ENCODE measurements around the gene CUZD1.

Gene CUZD1

DNA sequence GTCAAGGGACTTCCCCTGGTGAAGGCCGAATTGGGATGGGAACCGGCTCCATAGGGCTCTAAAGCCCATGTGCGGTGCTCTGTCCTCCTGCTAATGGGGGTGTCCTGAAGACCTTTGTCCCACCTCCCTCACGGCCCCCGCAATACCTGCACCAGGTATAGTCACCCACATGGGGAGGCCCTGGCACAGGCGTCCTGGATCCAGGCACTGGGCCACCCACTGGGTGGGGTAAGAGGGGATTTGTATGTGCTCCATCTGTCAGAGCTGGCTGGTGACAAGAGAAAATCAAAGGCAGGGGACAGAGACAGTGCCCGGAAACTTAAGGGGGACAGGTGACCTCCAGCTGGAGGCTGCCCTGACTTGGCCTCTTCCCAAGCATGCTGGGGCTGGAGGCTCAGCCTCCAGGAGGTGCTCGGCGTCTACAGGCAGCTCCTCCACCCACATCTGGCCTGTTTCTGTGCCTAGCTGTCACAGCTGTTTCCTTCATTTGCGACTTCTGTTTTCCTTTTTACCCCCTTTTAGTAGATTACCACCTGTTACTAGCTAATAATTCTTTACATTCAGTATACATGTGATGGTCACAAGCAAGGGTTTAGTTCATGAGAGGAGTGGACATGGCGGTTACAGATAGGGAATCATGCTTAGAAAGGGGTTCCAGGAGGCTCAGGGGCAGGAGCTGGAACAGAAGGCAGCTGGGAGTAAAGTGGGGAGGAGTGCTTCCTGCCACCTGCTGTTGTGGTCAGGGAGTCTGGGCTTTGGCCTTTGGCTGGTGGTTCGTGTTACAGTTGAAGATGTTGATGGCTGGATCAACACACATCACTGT, 2.3 kb upstream of the CUZD1 start:
- H3K4me3 ChIP-seq (replicated peaks; ENCODE audit: low read depth, low read length) = no peak overlapping the region
- no peak for DNase-seq (ENCODE audit: low read depth)
- TF ChIP-seq, protein P1, sequence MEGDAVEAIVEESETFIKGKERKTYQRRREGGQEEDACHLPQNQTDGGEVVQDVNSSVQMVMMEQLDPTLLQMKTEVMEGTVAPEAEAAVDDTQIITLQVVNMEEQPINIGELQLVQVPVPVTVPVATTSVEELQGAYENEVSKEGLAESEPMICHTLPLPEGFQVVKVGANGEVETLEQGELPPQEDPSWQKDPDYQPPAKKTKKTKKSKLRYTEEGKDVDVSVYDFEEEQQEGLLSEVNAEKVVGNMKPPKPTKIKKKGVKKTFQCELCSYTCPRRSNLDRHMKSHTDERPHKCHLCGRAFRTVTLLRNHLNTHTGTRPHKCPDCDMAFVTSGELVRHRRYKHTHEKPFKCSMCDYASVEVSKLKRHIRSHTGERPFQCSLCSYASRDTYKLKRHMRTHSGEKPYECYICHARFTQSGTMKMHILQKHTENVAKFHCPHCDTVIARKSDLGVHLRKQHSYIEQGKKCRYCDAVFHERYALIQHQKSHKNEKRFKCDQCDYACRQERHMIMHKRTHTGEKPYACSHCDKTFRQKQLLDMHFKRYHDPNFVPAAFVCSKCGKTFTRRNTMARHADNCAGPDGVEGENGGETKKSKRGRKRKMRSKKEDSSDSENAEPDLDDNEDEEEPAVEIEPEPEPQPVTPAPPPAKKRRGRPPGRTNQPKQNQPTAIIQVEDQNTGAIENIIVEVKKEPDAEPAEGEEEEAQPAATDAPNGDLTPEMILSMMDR (IDR thresholded peaks at IDR 0.05; ENCODE audit: low read length, missing control alignments) = no peak

DNA sequence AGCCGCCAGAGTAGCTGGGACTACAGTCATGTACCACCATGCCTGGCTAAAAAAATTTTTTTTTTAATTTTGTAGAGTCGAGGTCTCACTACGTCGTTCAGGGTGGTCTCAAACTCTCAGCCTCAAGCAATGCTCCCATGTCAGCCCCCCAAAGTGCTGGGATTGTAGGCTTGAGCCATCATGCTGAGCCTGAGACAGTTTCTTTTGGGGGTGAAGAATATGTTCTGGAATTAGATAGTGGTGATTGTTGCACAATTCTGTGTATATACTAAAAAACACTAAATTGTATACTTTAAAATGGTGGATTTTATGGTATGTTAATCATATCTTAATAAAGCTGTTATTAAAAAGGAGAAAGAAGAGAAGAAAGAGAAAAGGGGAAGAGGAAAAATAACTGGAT, 1.5 kb downstream of the CUZD1 start:
- TF ChIP-seq, protein P1 (IDR thresholded peaks at IDR 0.05; ENCODE audit: low read length, missing control alignments) = no peak
- no peak for DNase-seq (ENCODE audit: low read depth)
- H3K4me3 ChIP-seq (replicated peaks; ENCODE audit: low read depth, low read length) = no peak overlapping the region

DNA sequence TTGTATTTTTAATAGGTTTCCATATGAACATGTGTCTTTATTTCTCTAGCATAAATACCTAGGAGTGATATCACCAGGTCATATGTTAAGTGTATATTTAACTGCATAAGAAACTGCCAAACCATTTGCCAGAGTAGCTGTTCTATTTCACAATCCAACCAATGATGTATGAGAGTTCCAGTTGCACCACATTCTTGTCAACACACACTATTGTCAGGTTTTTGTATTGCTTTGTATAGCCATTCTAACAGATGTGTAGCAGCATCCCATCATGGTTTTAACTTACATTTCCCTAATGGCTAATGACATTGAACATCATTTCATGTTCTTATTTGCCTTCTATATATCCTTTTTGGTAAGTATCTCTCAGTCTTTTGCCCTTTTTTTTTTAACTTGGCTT, 4.1 kb downstream of the CUZD1 start:
- TF ChIP-seq, protein P1 (IDR thresholded peaks at IDR 0.05; ENCODE audit: low read length, missing control alignments) = no peak
- no peak overlapping the region for H3K4me3 ChIP-seq (replicated peaks; ENCODE audit: low read depth, low read length)
- DNase-seq (ENCODE audit: low read depth) = no peak

DNA sequence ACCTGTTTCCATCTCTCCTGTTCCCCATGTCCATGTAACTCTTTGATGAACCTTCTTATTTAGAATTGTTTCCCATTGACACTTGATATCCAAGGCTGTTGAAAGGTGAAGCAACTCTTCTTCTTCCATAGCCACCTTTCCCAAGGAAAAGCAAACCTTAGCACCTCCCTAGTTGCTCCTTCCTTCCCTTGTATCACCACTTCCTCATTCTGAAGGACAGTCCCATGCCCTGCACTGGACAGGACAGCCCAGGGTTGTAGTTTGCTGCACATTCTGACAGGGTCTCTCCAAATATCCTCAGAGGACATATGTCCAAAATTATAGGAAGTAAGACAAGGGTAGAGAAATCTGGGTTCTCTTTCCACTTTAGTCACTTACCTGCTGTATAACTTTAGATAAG, 6.2 kb downstream of the CUZD1 start:
- DNase-seq (ENCODE audit: low read depth) = no peak
- TF ChIP-seq, protein P1 (IDR thresholded peaks at IDR 0.05; ENCODE audit: low read length, missing control alignments) = no peak
- H3K4me3 ChIP-seq (replicated peaks; ENCODE audit: low read depth, low read length) = no peak overlapping the region

DNA sequence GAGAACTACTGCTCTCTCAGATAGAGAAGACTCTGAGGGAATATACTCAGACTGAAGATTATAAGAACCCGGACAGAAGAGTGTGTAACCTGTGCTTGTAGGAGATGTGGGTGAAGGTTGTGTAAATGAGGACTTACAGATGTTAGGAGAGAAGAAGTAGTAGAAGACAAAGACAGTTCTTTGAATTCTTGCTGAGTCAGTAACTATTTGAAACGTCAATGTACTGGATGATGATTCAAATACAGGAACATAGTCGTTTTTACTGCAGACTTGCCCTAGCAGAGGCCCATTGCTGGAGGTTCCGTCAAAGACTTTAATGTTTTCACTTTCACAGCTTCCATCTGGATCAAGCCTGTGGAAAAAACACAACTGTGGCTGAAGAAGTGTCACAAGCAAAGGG, 6.8 kb downstream of the CUZD1 start:
- no peak for DNase-seq (ENCODE audit: low read depth)
- H3K4me3 ChIP-seq (replicated peaks; ENCODE audit: low read depth, low read length) = no peak overlapping the region
- TF ChIP-seq, protein P1 (IDR thresholded peaks at IDR 0.05; ENCODE audit: low read length, missing control alignments) = no peak

DNA sequence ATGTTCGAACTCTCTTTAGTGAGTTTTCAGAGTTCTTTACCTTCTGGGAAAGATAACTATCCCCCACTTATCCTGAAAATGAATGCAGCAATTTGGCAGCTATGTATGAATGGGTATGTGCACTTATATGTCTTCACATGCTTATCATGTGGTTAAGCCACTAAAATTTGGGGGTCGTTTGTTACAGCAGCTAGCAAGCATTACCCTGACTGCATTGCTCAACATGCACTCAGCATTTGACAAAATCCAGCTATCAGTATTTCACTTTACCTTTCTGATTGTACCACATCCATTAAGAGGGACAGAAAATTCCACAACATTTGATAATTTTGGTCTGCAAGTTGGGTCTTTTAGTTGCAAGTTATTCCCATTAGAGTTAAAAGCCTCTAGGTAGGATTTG, 9.7 kb downstream of the CUZD1 start:
- no peak for DNase-seq (ENCODE audit: low read depth)
- TF ChIP-seq, protein P1 (IDR thresholded peaks at IDR 0.05; ENCODE audit: low read length, missing control alignments) = no peak
- H3K4me3 ChIP-seq (replicated peaks; ENCODE audit: low read depth, low read length) = no peak overlapping the region

DNA sequence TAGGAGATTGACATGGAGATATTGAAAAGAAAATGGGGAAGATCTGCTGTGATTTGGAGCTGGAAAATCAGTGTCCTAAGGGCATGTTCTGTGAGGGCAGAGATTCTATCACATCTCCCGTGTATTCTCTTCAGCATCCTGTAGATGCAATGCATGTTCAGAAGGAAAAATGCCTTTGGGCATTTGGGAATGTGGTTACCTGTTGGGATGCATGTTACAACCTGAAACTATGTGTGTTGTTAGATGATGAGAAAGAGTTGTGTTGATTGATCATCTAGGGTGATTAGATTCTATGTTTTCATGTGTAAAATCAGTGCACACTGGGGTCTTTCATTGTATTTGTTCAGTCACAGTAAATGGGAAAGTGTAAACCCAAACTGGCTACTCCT, 14.7 kb downstream of the CUZD1 start:
- no peak for DNase-seq (ENCODE audit: low read depth)
- H3K4me3 ChIP-seq (replicated peaks; ENCODE audit: low read depth, low read length) = no peak overlapping the region
- TF ChIP-seq, protein P1 (IDR thresholded peaks at IDR 0.05; ENCODE audit: low read length, missing control alignments) = no peak

Data from fibroblast of pulmonary artery (primary cell).